Lung (tissue), 12 donors: Measurements from ENCODE around the gene TMX1. TPM values are rescaled to one million over a fixed set of nuclear protein-coding genes. Genes with fewer than 3 reads are reported as not detected.

Experiments
- ATAC-seq: fragments of 200-7000 bp; cut with Tn5 transposase; one replicate; pipeline ENCODE4 v1.9.1; 2020; ENCODE audit warnings: moderate number of reproducible peaks; ENCODE audit not compliant: insufficient read depth, low FRiP score
- DNase-seq, 3 donors: peaks; one replicate each; pipeline ENCODE4 v3.0.0-alpha.2; 2013 to 2017
- H3K27ac ChIP-seq, 2 donors: one replicate each; pipeline ENCODE4 v1.5.1; 2013; ENCODE audit warnings: mild to moderate bottlenecking in 2 of 2, moderate library complexity in 2 of 2, control low read depth in 1 of 2, inconsistent platforms in 1 of 2, low read depth in 1 of 2, low read length in 1 of 2
- H3K27me3 ChIP-seq, 3 donors: one replicate each; pipeline ENCODE4 v1.5.1; 2013; ENCODE audit warnings: low read length in 2 of 3; ENCODE audit not compliant: control insufficient read depth in 3 of 3, insufficient read depth in 3 of 3
- H3K36me3 ChIP-seq, 4 donors: one replicate each; pipeline ENCODE4 v1.5.1; 2013; ENCODE audit warnings: low read length in 4 of 4, mild to moderate bottlenecking in 1 of 4, moderate library complexity in 1 of 4; ENCODE audit not compliant: control insufficient read depth in 4 of 4, insufficient read depth in 4 of 4
- H3K4me1 ChIP-seq, 5 donors: one replicate each; pipeline ENCODE4 v1.5.1; 2013; ENCODE audit warnings: low read length in 5 of 5, mild to moderate bottlenecking in 2 of 5, moderate library complexity in 1 of 5; ENCODE audit not compliant: control insufficient read depth in 5 of 5, insufficient read depth in 5 of 5
- H3K4me3 ChIP-seq: one replicate; pipeline ENCODE4 v1.5.1; 2013; ENCODE audit warnings: mild to moderate bottlenecking, control low read depth, moderate library complexity
- H3K9ac ChIP-seq, 2 donors: one replicate each; pipeline ENCODE4 v1.5.1; 2013; ENCODE audit warnings: low read length in 2 of 2, control low read depth in 1 of 2; ENCODE audit not compliant: insufficient read depth in 1 of 2
- H3K9me3 ChIP-seq, 4 donors: one replicate each; pipeline ENCODE4 v1.5.1; 2013; ENCODE audit warnings: low read length in 3 of 4, mild to moderate bottlenecking in 1 of 4, moderate library complexity in 1 of 4; ENCODE audit not compliant: control insufficient read depth in 4 of 4, insufficient read depth in 3 of 4
- WGBS, 2 donors: extraction: QIAGEN DNeasy Blood & Tissue Kit; methylation state at CpG; one replicate each; pipeline ENCODE4 v1.1.7; 2013; 5-methylcytosine and 5-hydroxymethylcytosine counted together
- polyA plus RNA-seq, 2 donors: library from polyadenylated mRNA; stranded (reverse); fragments of 200-250 nt; gene quantifications; one replicate each; pipeline ENCODE4 v1.2.1, GENCODE V29; 2013
- total RNA-seq, 2 donors: library from RNA; depleted of rRNA in 1 of 2; stranded (reverse); fragments of >200 nt in 1 of 2; gene quantifications; one replicate each; pipeline ENCODE4 v1.2.1, GENCODE V29; 2014 to 2021
- TF ChIP-seq, protein P1 (sequence below): IDR thresholded peaks from 2 replicates; pipeline ENCODE4 v1.5.1; 2012; ENCODE audit warnings: mild to moderate bottlenecking; ENCODE audit errors: control extremely low read depth, extremely low read depth
- donor health status: control.
- donor health status: control.
- donor health status: Bipolar disorder and iron deficiency.
- donor health status: healthy.
- donor health status: DM: yes; HTN: yes; CAD: no.

Gene TMX1
- total and polyA plus RNA-seq, 4 donors: 6.8 to 31.7 (median 26.3) TPM

- Histone ChIP-seq H3K27me3 (no peaks in the 10 kb centered on the region), H3K9ac (peak overlapping the region; percentile 69 to 86), H3K36me3 (peaks cover 0 to 12% (median 4%) of the 10 kb centered on the region in 4 donors), H3K27ac (peak overlapping the region; percentile 66 to 94), H3K4me3 (peak overlapping the region; percentile 97), H3K4me1 (peaks cover 0 to 19% (median 0%) of the 10 kb centered on the region in 5 donors), H3K9me3 (no peaks in the 10 kb centered on the region)
- DNase-seq: no peak
- ATAC-seq: no peak
- TF ChIP-seq, protein P1, sequence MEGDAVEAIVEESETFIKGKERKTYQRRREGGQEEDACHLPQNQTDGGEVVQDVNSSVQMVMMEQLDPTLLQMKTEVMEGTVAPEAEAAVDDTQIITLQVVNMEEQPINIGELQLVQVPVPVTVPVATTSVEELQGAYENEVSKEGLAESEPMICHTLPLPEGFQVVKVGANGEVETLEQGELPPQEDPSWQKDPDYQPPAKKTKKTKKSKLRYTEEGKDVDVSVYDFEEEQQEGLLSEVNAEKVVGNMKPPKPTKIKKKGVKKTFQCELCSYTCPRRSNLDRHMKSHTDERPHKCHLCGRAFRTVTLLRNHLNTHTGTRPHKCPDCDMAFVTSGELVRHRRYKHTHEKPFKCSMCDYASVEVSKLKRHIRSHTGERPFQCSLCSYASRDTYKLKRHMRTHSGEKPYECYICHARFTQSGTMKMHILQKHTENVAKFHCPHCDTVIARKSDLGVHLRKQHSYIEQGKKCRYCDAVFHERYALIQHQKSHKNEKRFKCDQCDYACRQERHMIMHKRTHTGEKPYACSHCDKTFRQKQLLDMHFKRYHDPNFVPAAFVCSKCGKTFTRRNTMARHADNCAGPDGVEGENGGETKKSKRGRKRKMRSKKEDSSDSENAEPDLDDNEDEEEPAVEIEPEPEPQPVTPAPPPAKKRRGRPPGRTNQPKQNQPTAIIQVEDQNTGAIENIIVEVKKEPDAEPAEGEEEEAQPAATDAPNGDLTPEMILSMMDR: no peak
- 15 to 16% methylated on average over 10 of the region's 10 CpGs for WGBS, 2 donors
Measured at GRCh38 chr14:51240804-51241380, 845 bp downstream of the TMX1 start.

DNA sequence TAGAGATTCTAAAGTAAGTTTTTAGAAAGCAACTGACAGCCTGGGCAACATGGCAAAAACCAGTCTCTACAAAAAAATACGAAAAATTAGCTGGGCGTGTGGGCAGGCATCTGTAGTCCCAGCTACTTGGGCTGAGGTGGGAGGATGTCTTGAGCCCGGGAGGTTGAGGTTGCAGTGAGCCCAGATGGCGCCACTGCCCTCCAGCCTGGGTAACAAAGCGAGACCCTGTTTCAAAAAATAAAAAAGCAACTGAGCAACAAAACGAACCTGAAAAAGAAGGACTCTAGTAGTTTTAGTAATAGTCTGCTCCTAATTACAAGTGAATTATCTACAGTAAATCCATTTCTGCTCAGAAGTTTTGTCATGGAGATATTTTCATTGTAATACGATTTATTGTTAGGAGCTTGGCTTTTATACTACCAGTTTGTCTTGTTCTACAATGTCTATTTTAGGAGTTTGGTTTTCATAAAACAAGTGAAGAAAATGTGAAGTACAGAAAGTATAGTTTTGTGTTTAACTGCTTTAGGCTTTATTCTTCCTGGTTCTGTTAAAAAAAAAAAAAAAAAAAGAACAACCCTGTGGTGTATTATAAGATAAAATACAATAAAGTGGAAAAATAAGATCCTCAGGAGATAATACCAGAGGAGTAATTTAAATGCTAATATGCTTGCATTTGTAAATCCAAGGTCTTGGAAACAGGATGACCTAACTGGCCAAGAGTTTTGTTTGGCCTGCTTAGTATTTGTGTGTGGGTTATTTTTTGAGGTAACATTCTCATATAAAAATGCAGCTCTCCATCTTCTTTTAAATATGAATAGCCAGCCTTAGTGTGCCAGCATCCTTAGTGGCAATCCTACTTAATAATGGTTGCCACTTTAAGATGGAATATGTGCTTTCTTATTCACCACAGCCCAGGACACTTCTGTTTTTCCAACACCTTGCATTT lies 2.8 kb downstream of the TMX1 start:
- no peak overlapping the region for H3K4me3 ChIP-seq
- no peak for ATAC-seq
- H3K9me3 ChIP-seq: no peaks in the 10 kb centered on the region
- H3K27ac ChIP-seq: no peak overlapping the region
- TF ChIP-seq, protein P1: no peak
- H3K36me3 ChIP-seq: peaks cover 0 to 17% (median 11%) of the 10 kb centered on the region in 4 donors
- H3K4me1 ChIP-seq: peaks cover 0 to 19% (median 0%) of the 10 kb centered on the region in 5 donors
- WGBS, 2 donors: 66 to 78% methylated on average over 7 of the region's 7 CpGs
- no peak for DNase-seq
- H3K9ac ChIP-seq: no peak overlapping the region
- no peaks in the 10 kb centered on the region for H3K27me3 ChIP-seq

GRCh38 chr14:51244591-51244990 lies 4.5 kb downstream of the TMX1 start:
- ATAC-seq (no peak), DNase-seq (no peak)
- WGBS, 2 donors: 98% methylated on average over 5 of the region's 5 CpGs
- Histone ChIP-seq H3K9ac (no peak overlapping the region), H3K9me3 (no peaks in the 10 kb centered on the region), H3K4me1 (peaks cover 0 to 19% (median 0%) of the 10 kb centered on the region in 5 donors), H3K27me3 (no peaks in the 10 kb centered on the region), H3K27ac (no peak overlapping the region), H3K36me3 (peaks cover 3 to 22% (median 17%) of the 10 kb centered on the region in 4 donors), H3K4me3 (no peak overlapping the region)
- TF ChIP-seq, protein P1: no peak
